ENCODE data around the gene TUBB2A.

DNA sequence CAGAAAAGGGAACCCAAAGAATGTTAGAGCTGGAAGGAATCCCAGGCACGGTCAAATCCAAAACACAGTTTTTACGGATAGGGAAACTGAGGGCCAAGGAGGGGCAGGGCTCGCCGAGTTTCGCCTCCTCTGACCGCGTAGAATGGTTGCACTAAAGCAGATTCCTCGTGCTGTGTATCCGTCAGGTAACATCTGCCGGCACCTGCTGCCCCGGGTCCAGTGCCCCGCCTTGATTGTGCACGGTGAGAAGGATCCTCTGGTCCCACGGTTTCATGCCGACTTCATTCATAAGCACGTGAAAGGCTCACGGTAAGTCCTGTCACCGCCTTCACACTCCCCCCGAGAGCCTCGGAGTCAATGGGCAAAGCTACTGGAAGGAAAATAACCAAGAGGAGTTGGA lies 17.1 kb downstream of the TUBB2A start:
- no peak for TF ChIP-seq POLR2A (IDR thresholded peaks at IDR 0.05; ENCODE audit: low read depth)
- no peak for TF ChIP-seq POLR2AphosphoS5 (IDR thresholded peaks at IDR 0.05)
